HL-60 (cell line): ENCODE results near the gene SIAH3.

ENCODE experiments used
- DNase-seq, 2 experiments: peaks; one replicate each; pipeline ENCODE4 v3.0.0-alpha.2; 2010 to 2020; ENCODE audit warnings: low read depth in 1 of 2, low spot score in 1 of 2
- H3K27ac ChIP-seq: fragments of 250-450 bp; sonication (Bioruptor Pico); replicated peaks from 2 replicates; pipeline ENCODE4 v1.5.1; 2020; ENCODE audit warnings: mild to moderate bottlenecking, moderate library complexity
- H3K27me3 ChIP-seq: fragments of 250-450 bp; sonication (Bioruptor Pico); 2 replicates; pipeline ENCODE4 v1.5.1; 2021; ENCODE audit warnings: mild to moderate bottlenecking, moderate library complexity; ENCODE audit not compliant: insufficient read depth, poor library complexity, severe bottlenecking
- H3K4me3 ChIP-seq: replicated peaks from 2 replicates; pipeline ENCODE4 v1.5.1; 2011; ENCODE audit warnings: mild to moderate bottlenecking, control low read depth, low read length; ENCODE audit not compliant: insufficient read depth
- GABPA ChIP-seq: IDR thresholded peaks from 2 replicates; pipeline ENCODE4 v1.6.1; 2012; ENCODE audit warnings: low read depth
- POLR2AphosphoS5 ChIP-seq: IDR thresholded peaks from 2 replicates; pipeline ENCODE4 v1.6.1; 2012; ENCODE audit warnings: low read depth
- SPI1 ChIP-seq: IDR thresholded peaks from 2 replicates; pipeline ENCODE4 v1.6.1; 2012; ENCODE audit warnings: low read depth, mild to moderate bottlenecking, borderline replicate concordance
- TF ChIP-seq, protein P1 (sequence below): IDR thresholded peaks from one replicate; pipeline ENCODE4 v1.5.1; 2011; ENCODE audit warnings: low read length, control low read depth, inconsistent platforms; ENCODE audit not compliant: insufficient read depth
- TF ChIP-seq, protein P2 (sequence below): IDR thresholded peaks from 2 replicates; pipeline ENCODE4 v1.6.1; 2012; ENCODE audit warnings: low read depth; ENCODE audit not compliant: insufficient replicate concordance

Gene SIAH3

GRCh38 chr13:45881353-45881752, 29.8 kb upstream of the SIAH3 start:
- H3K27ac ChIP-seq, result no peak overlapping the region

GRCh38 chr13:45880242-45880641, 28.7 kb upstream of the SIAH3 start:
- DNase-seq, result no peak
- Histone ChIP-seq H3K4me3 (no peak overlapping the region), H3K27me3 (no peaks in the 10 kb centered on the region), H3K27ac (no peak overlapping the region)
- no peak for TF ChIP-seq GABPA
- TF ChIP-seq, protein P1, sequence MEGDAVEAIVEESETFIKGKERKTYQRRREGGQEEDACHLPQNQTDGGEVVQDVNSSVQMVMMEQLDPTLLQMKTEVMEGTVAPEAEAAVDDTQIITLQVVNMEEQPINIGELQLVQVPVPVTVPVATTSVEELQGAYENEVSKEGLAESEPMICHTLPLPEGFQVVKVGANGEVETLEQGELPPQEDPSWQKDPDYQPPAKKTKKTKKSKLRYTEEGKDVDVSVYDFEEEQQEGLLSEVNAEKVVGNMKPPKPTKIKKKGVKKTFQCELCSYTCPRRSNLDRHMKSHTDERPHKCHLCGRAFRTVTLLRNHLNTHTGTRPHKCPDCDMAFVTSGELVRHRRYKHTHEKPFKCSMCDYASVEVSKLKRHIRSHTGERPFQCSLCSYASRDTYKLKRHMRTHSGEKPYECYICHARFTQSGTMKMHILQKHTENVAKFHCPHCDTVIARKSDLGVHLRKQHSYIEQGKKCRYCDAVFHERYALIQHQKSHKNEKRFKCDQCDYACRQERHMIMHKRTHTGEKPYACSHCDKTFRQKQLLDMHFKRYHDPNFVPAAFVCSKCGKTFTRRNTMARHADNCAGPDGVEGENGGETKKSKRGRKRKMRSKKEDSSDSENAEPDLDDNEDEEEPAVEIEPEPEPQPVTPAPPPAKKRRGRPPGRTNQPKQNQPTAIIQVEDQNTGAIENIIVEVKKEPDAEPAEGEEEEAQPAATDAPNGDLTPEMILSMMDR, result no peak
- TF ChIP-seq SPI1, result no peak
- no peak for TF ChIP-seq POLR2AphosphoS5
- TF ChIP-seq, protein P2, sequence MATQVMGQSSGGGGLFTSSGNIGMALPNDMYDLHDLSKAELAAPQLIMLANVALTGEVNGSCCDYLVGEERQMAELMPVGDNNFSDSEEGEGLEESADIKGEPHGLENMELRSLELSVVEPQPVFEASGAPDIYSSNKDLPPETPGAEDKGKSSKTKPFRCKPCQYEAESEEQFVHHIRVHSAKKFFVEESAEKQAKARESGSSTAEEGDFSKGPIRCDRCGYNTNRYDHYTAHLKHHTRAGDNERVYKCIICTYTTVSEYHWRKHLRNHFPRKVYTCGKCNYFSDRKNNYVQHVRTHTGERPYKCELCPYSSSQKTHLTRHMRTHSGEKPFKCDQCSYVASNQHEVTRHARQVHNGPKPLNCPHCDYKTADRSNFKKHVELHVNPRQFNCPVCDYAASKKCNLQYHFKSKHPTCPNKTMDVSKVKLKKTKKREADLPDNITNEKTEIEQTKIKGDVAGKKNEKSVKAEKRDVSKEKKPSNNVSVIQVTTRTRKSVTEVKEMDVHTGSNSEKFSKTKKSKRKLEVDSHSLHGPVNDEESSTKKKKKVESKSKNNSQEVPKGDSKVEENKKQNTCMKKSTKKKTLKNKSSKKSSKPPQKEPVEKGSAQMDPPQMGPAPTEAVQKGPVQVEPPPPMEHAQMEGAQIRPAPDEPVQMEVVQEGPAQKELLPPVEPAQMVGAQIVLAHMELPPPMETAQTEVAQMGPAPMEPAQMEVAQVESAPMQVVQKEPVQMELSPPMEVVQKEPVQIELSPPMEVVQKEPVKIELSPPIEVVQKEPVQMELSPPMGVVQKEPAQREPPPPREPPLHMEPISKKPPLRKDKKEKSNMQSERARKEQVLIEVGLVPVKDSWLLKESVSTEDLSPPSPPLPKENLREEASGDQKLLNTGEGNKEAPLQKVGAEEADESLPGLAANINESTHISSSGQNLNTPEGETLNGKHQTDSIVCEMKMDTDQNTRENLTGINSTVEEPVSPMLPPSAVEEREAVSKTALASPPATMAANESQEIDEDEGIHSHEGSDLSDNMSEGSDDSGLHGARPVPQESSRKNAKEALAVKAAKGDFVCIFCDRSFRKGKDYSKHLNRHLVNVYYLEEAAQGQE, result no peak

More at GRCh38 chr13:45881353-45881752, 29.8 kb upstream of the SIAH3 start:
- H3K27me3 ChIP-seq, result no peaks in the 10 kb centered on the region
- no peak overlapping the region for H3K4me3 ChIP-seq
- no peak for DNase-seq
- TF ChIP-seq, protein P1, result no peak
- TF ChIP-seq, protein P2, result no peak
- TF ChIP-seq GABPA (no peak), POLR2AphosphoS5 (no peak), SPI1 (no peak)

DNA sequence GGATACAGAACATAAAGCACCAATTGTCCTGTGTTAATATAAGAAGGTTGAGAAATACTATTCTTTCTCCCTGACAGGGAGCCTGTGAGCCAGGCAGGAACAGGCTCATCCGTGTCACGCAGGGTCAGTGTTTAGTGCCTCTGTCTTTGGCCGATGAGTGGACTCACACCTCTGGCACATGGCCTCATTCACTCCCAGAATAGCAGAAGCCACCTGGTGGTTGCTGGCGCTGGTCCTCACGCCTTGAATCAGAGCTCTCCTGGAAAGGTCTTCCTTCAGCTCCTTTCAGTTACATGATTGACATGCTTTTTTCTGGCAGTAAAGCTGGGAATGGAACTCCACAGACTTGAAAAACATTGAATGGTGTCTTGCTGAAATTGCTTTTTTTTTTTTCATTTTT, 28.1 kb upstream of the SIAH3 start:
- H3K27me3 ChIP-seq, result no peaks in the 10 kb centered on the region
- H3K27ac ChIP-seq, result no peak overlapping the region
- H3K4me3 ChIP-seq, result no peak overlapping the region
- no peak for DNase-seq
- TF ChIP-seq SPI1 (no peak), POLR2AphosphoS5 (no peak), GABPA (no peak)
- TF ChIP-seq, protein P2, result no peak
- TF ChIP-seq, protein P1, result no peak
